Activated CD8-positive, alpha-beta T cell treated with anti-CD3 and anti-CD28 coated beads for 36 hours (primary cell): Measurements from ENCODE around the gene ZMPSTE24. TPM values are rescaled to one million over a fixed set of nuclear protein-coding genes. Genes with fewer than 3 reads are reported as not detected.
A peak's percentile ranks its signal among the peaks of the same experiment; 100 is the strongest.
"Not testable (repeated sequence)": the region's sequence is repeated elsewhere in the genome, so short reads cannot be mapped to it uniquely, and the experiment has no call there.

Experiments
- ATAC-seq: fragments of 200-7000 bp; cut with Tn5 transposase; one replicate; pipeline ENCODE4 v1.10.0; 2021; ENCODE audit warnings: mild to moderate bottlenecking, moderate library complexity
- CTCF ChIA-PET: fragments of 350-600 bp; sonication (Branson Sonifier 250); formaldehyde crosslinking; loops from one replicate; lab custom pipeline; 2021; ENCODE audit warnings: antibody characterized with exemption; lab: Charles Lee
- POLR2A ChIA-PET: fragments of 350-600 bp; sonication (Branson Sonifier 250); formaldehyde crosslinking; loops from one replicate; lab custom pipeline; 2021; ENCODE audit warnings: antibody characterized with exemption; lab: Charles Lee
- DNase-seq: peaks from one replicate; pipeline ENCODE4 v3.0.0-alpha.2; 2020
- H3K27ac Mint-ChIP-seq: one replicate; pipeline ENCODE4 v1.8.0; 2021; ENCODE audit warnings: mild to moderate bottlenecking, mixed read lengths
- H3K27me3 Mint-ChIP-seq: one replicate; pipeline ENCODE4 v1.8.0; 2021; ENCODE audit warnings: mixed read lengths
- H3K36me3 Mint-ChIP-seq: one replicate; pipeline ENCODE4 v1.8.0; 2021; ENCODE audit warnings: low read depth, mixed read lengths
- H3K4me1 Mint-ChIP-seq: one replicate; pipeline ENCODE4 v1.8.0; 2021; ENCODE audit warnings: low read depth, mixed read lengths
- H3K4me3 Mint-ChIP-seq: one replicate; pipeline ENCODE4 v1.8.0; 2021; ENCODE audit warnings: mild to moderate bottlenecking, moderate library complexity, mixed read lengths
- H3K9me3 Mint-ChIP-seq: one replicate; pipeline ENCODE4 v1.8.0; 2021; ENCODE audit warnings: mixed read lengths
- CTCF ChIP-seq: fragments of 200-600 bp; IDR thresholded peaks from one replicate; pipeline ENCODE4 v1.8.0; 2022; ENCODE audit warnings: antibody characterized with exemption, mild to moderate bottlenecking
- intact Hi-C: fragments of 100-400 bp; cut with micrococcal nuclease; formaldehyde crosslinking; loops from one replicate; pipeline ENCODE4 v1.10.0; 2022
- total RNA-seq, 2 experiments: library from RNA; stranded (reverse); gene quantifications; one replicate each; pipeline ENCODE4 v1.2.3, GENCODE V29; 2021

Gene ZMPSTE24
- total RNA-seq, 2 experiments from 2014 or later = 20.1 to 21.2 TPM

GRCh38 chr1:40341491-40342380 is 83.7 kb downstream of the ZMPSTE24 start:
- intact Hi-C loops = no loop called here
- H3K4me3 Mint-ChIP-seq = peak overlapping the region; percentile 15
- peak; percentile 47 for ATAC-seq
- H3K27me3 Mint-ChIP-seq = no peaks in the 10 kb centered on the region
- peak overlapping the region; percentile 91 for H3K27ac Mint-ChIP-seq
- peak; percentile 47 for DNase-seq
- ChIA-PET POLR2A (interaction anchor here (0.6 to 2.7 kb wide), 15 partner anchors 10 to 300 kb away, joined by 3 to 14 read pairs (median 4); partner anchors contain the start of gene ZFP69B), CTCF (interaction anchor here (0.7 to 9.1 kb wide), 23 partner anchors 11 to 263 kb away, joined by 3 to 331 read pairs (median 6); partner anchors contain the start of genes COL9A2 and SMAP2)
- H3K36me3 Mint-ChIP-seq = peaks cover 6% of the 10 kb centered on the region
- no peaks in the 10 kb centered on the region for H3K9me3 Mint-ChIP-seq
- H3K4me1 Mint-ChIP-seq = peaks cover 54% of the 10 kb centered on the region
- no peak for TF ChIP-seq CTCF

- DNase-seq, H3K36me3 Mint-ChIP-seq, intact Hi-C loops, H3K27me3 Mint-ChIP-seq, H3K9me3 Mint-ChIP-seq, ATAC-seq: not testable (repeated sequence)
- CTCF ChIA-PET = interaction anchor here (0.8 to 9.1 kb wide), 16 partner anchors 11 to 258 kb away, joined by 3 to 331 read pairs (median 6); partner anchors contain the start of gene SMAP2
- H3K27ac Mint-ChIP-seq = peak overlapping the region; percentile 91
- peak overlapping the region; percentile 15 for H3K4me3 Mint-ChIP-seq
- peaks cover 54% of the 10 kb centered on the region for H3K4me1 Mint-ChIP-seq
- POLR2A ChIA-PET = interaction anchor here (0.6 to 2.7 kb wide), 9 partner anchors 12 to 301 kb away, joined by 3 to 14 read pairs (median 4); partner anchors contain the start of gene ZFP69B
Measured at GRCh38 chr1:40342381-40342717, 84.3 kb downstream of the ZMPSTE24 start.

Other genes with a start within 250 kb of the ZMPSTE24 start
- gene CAP1, start 217.5 kb upstream of the ZMPSTE24 start, total RNA-seq = 100 to 1,000 TPM; 511 to 512 TPM
- 10 to 100 TPM; 60.6 to 69.1 TPM for gene PPT1, start 161.0 kb upstream of the ZMPSTE24 start, total RNA-seq
- gene RLF, start 96.8 kb upstream of the ZMPSTE24 start, total RNA-seq = 10 to 100 TPM; 21.2 to 21.3 TPM
- gene TMCO2, start 10.3 kb upstream of the ZMPSTE24 start, total RNA-seq = not detected
- gene COL9A2, start 59.0 kb downstream of the ZMPSTE24 start, total RNA-seq = 1 to 10 TPM; 4.3 to 5.4 TPM
- gene SMAP2, start 115.5 kb downstream of the ZMPSTE24 start, total RNA-seq = 100 to 1,000 TPM; 204 to 209 TPM
- 1 to 10 TPM; 3.5 to 4.1 TPM for gene ZFP69B, start 192.2 kb downstream of the ZMPSTE24 start, total RNA-seq
- 1 to 10 TPM; 4.2 to 4.7 TPM for gene ZFP69, start 219.1 kb downstream of the ZMPSTE24 start, total RNA-seq